Body of pancreas (tissue), 4 donors: ENCODE data around the gene POR.

Experiments used
- POLR2A ChIP-seq, 3 donors: fragments of 450-650 bp; IDR thresholded peaks; one replicate each; pipeline ENCODE4 v1.6.1; 2016; ENCODE audit warnings: antibody characterized with exemption in 3 of 3, mild to moderate bottlenecking in 2 of 3
- TF ChIP-seq, protein P1 (sequence below), 7 experiments: fragments of 450-650 bp in 4 of 7; fragments of 200-600 bp in 3 of 7; sonication (generic) in 3 of 7; IDR thresholded peaks; one replicate each; pipeline ENCODE4 v1.5.1; 2016 to 2019; ENCODE audit warnings: antibody characterized with exemption in 7 of 7

- TF ChIP-seq, protein P1, sequence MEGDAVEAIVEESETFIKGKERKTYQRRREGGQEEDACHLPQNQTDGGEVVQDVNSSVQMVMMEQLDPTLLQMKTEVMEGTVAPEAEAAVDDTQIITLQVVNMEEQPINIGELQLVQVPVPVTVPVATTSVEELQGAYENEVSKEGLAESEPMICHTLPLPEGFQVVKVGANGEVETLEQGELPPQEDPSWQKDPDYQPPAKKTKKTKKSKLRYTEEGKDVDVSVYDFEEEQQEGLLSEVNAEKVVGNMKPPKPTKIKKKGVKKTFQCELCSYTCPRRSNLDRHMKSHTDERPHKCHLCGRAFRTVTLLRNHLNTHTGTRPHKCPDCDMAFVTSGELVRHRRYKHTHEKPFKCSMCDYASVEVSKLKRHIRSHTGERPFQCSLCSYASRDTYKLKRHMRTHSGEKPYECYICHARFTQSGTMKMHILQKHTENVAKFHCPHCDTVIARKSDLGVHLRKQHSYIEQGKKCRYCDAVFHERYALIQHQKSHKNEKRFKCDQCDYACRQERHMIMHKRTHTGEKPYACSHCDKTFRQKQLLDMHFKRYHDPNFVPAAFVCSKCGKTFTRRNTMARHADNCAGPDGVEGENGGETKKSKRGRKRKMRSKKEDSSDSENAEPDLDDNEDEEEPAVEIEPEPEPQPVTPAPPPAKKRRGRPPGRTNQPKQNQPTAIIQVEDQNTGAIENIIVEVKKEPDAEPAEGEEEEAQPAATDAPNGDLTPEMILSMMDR (IDR thresholded peaks at IDR 0.05) = no peak
- no peak for TF ChIP-seq POLR2A (IDR thresholded peaks at IDR 0.05)
Measured at GRCh38 chr7:75991531-75992082, 76.7 kb downstream of the POR start.
